H9 (cell line): ENCODE data around the gene ANO2. TPM values are rescaled to one million over a fixed set of nuclear protein-coding genes. Genes with fewer than 3 reads are reported as not detected.

Source experiments
- DNase-seq: peaks from one replicate; pipeline ENCODE4 v3.0.0-alpha.2; 2017
- H2AFZ ChIP-seq: one replicate; pipeline ENCODE4 v1.6.1; 2013; ENCODE audit warnings: mild to moderate bottlenecking, low read length, control low read depth, moderate library complexity
- H2AK5ac ChIP-seq: 2 replicates; pipeline ENCODE4 v1.6.1; 2013; ENCODE audit warnings: low read length, control low read depth, mixed read lengths; ENCODE audit not compliant: insufficient read length
- H2BK120ac ChIP-seq: one replicate; pipeline ENCODE4 v1.6.1; 2013; ENCODE audit warnings: low read depth, mild to moderate bottlenecking, low read length, control low read depth, inconsistent platforms; ENCODE audit not compliant: poor library complexity, severe bottlenecking
- H2BK12ac ChIP-seq: 2 replicates; pipeline ENCODE4 v1.6.1; 2013; ENCODE audit warnings: low read length, control low read depth, mixed read lengths, low read depth; ENCODE audit not compliant: insufficient read length
- H2BK15ac ChIP-seq: 2 replicates; pipeline ENCODE4 v1.6.1; 2013; ENCODE audit warnings: low read depth, low read length, control low read depth
- H2BK20ac ChIP-seq: one replicate; pipeline ENCODE4 v1.6.1; 2013; ENCODE audit warnings: low read depth, mild to moderate bottlenecking, low read length, control low read depth, inconsistent platforms; ENCODE audit not compliant: poor library complexity, severe bottlenecking
- H2BK5ac ChIP-seq: 2 replicates; pipeline ENCODE4 v1.6.1; 2013; ENCODE audit warnings: low read length, control low read depth, mixed read lengths; ENCODE audit not compliant: insufficient read length
- H3K14ac ChIP-seq: 2 replicates; pipeline ENCODE4 v1.6.1; 2013; ENCODE audit warnings: low read length, control low read depth; ENCODE audit not compliant: insufficient read depth
- H3K18ac ChIP-seq: 2 replicates; pipeline ENCODE4 v1.6.1; 2013; ENCODE audit warnings: low read depth, mild to moderate bottlenecking, mixed read lengths, low read length, control low read depth; ENCODE audit not compliant: insufficient read length
- H3K23ac ChIP-seq: 2 replicates; pipeline ENCODE4 v1.6.1; 2013; ENCODE audit warnings: low read length, control low read depth, mixed read lengths, low read depth; ENCODE audit not compliant: insufficient read length
- H3K23me2 ChIP-seq: 2 replicates; pipeline ENCODE4 v1.6.1; 2013; ENCODE audit warnings: low read depth, mild to moderate bottlenecking, mixed read lengths, low read length, control low read depth; ENCODE audit not compliant: insufficient read length, poor library complexity, severe bottlenecking
- H3K27ac ChIP-seq: 2 replicates; pipeline ENCODE4 v1.5.1; 2013; ENCODE audit warnings: low read length, control low read depth, mixed read lengths, low read depth; ENCODE audit not compliant: insufficient read length
- H3K27me3 ChIP-seq: 2 replicates; pipeline ENCODE4 v1.6.1; 2013; ENCODE audit warnings: low read length, control low read depth, inconsistent platforms; ENCODE audit not compliant: insufficient read depth
- H3K4ac ChIP-seq: 2 replicates; pipeline ENCODE4 v1.6.1; 2013; ENCODE audit warnings: low read depth, mild to moderate bottlenecking, control low read depth, inconsistent platforms, low read length, moderate library complexity
- H3K4me1 ChIP-seq: 2 replicates; pipeline ENCODE4 v1.6.1; 2013; ENCODE audit warnings: low read length, control low read depth, inconsistent platforms; ENCODE audit not compliant: insufficient read depth
- H3K4me2 ChIP-seq: 2 replicates; pipeline ENCODE4 v1.6.1; 2013; ENCODE audit warnings: low read length, control low read depth, mixed read lengths; ENCODE audit not compliant: insufficient read length, insufficient read depth
- H3K56ac ChIP-seq: 2 replicates; pipeline ENCODE4 v1.6.1; 2013; ENCODE audit warnings: low read depth, mild to moderate bottlenecking, mixed read lengths, low read length, control low read depth; ENCODE audit not compliant: insufficient read length
- H3K79me1 ChIP-seq: 2 replicates; pipeline ENCODE4 v1.6.1; 2013; ENCODE audit warnings: low read depth, mild to moderate bottlenecking, moderate library complexity, low read length, control low read depth, inconsistent platforms; ENCODE audit not compliant: insufficient read depth, poor library complexity, severe bottlenecking
- H3K79me2 ChIP-seq: 2 replicates; pipeline ENCODE4 v1.6.1; 2013; ENCODE audit warnings: low read length, control low read depth, inconsistent platforms; ENCODE audit not compliant: insufficient read depth
- H3K9ac ChIP-seq: 2 replicates; pipeline ENCODE4 v1.6.1; 2013; ENCODE audit warnings: low read length, control low read depth, mixed read lengths; ENCODE audit not compliant: insufficient read length; ENCODE audit errors: extremely low read depth
- H3K9me3 ChIP-seq: one replicate; pipeline ENCODE4 v1.6.1; 2013; ENCODE audit warnings: low read depth, low read length, inconsistent platforms; ENCODE audit not compliant: control insufficient read depth
- H3T11ph ChIP-seq: one replicate; pipeline ENCODE4 v1.6.1; 2013; ENCODE audit warnings: mild to moderate bottlenecking, low read length, control low read depth, inconsistent platforms
- H4K20me1 ChIP-seq: one replicate; pipeline ENCODE4 v1.6.1; 2013; ENCODE audit not compliant: control insufficient read depth, insufficient read length, insufficient read depth
- H4K5ac ChIP-seq: 2 replicates; pipeline ENCODE4 v1.6.1; 2013; ENCODE audit warnings: low read depth, mild to moderate bottlenecking, mixed read lengths, low read length, control low read depth; ENCODE audit not compliant: insufficient read length
- H4K8ac ChIP-seq: replicated peaks from 2 replicates; pipeline ENCODE4 v1.6.1; 2013; ENCODE audit warnings: low read length, control low read depth, mixed read lengths, low read depth; ENCODE audit not compliant: insufficient read length
- H4K91ac ChIP-seq: 2 replicates; pipeline ENCODE4 v1.6.1; 2013; ENCODE audit warnings: low read depth, mild to moderate bottlenecking, moderate library complexity, mixed read lengths, low read length, control low read depth; ENCODE audit not compliant: insufficient read length
- H3K27ac Mint-ChIP-seq, 3 experiments: 2 replicates in 2 of 3; 3 replicates in 1 of 3; pipeline ENCODE4 v1.8.0; 2020 to 2021; ENCODE audit warnings: mixed read lengths in 3 of 3, mild to moderate bottlenecking in 1 of 3, moderate library complexity in 1 of 3
- H3K27me3 Mint-ChIP-seq: 2 replicates; pipeline ENCODE4 v1.8.0; 2021; ENCODE audit warnings: low read depth, mild to moderate bottlenecking, moderate library complexity, mixed read lengths
- H3K36me3 Mint-ChIP-seq, 3 experiments: 2 replicates in 2 of 3; 3 replicates in 1 of 3; pipeline ENCODE4 v1.8.0; 2020 to 2021; ENCODE audit warnings: low read depth in 3 of 3, mixed read lengths in 3 of 3; ENCODE audit not compliant: insufficient read depth in 1 of 3
- H3K4me1 Mint-ChIP-seq, 2 experiments: 2 replicates each; pipeline ENCODE4 v1.8.0; 2020; ENCODE audit warnings: mixed read lengths in 2 of 2
- H3K4me3 Mint-ChIP-seq, 2 experiments: 2 replicates in 1 of 2; 3 replicates in 1 of 2; pipeline ENCODE4 v1.8.0; 2020 to 2021; ENCODE audit warnings: mild to moderate bottlenecking in 2 of 2, mixed read lengths in 2 of 2, moderate library complexity in 1 of 2
- H3K9me3 Mint-ChIP-seq, 2 experiments: 2 replicates in 1 of 2; 3 replicates in 1 of 2; pipeline ENCODE4 v1.8.0; 2020; ENCODE audit warnings: mild to moderate bottlenecking in 2 of 2, mixed read lengths in 2 of 2, moderate library complexity in 1 of 2
- CTCF ChIP-seq: fragments of 200-600 bp; sonication (generic); conservative IDR thresholded peaks from 3 replicates; pipeline ENCODE4 v1.8.0; 2021; ENCODE audit warnings: antibody characterized with exemption, mild to moderate bottlenecking
- WGBS: extraction: QIAGEN DNeasy Blood & Tissue Kit; methylation state at CpG from one replicate; pipeline ENCODE4 v1.1.7; 2013; ENCODE audit warnings: missing lambda C conversion rate, low lambda C conversion rate, mixed read lengths; ENCODE audit not compliant: insufficient read length; ENCODE audit errors: extremely low coverage; 5-methylcytosine and 5-hydroxymethylcytosine counted together
- total RNA-seq: library from RNA; stranded (reverse); gene quantifications from 2 replicates; pipeline ENCODE4 v1.2.1, GENCODE V29; 2021

ANO2 gene
- total RNA-seq, 1 experiment from 2014 or later: 3.8 TPM

- H3K27me3 Mint-ChIP-seq: peaks cover 4% of the 10 kb centered on the region
- H3K79me1 ChIP-seq: no peaks in the 10 kb centered on the region
Measured at GRCh38 chr12:5637698-5638097, 307.4 kb downstream of the ANO2 start.

More at GRCh38 chr12:5637698-5638097, 307.4 kb downstream of the ANO2 start:
- H2AK5ac ChIP-seq: no peak overlapping the region
- no peak overlapping the region for H3K4me3 Mint-ChIP-seq
- H3K9ac ChIP-seq: no peak overlapping the region
- WGBS: no CpG with 5 or more reads among the region's 4 CpGs
- H3K27me3 ChIP-seq: no peaks in the 10 kb centered on the region
- no peak overlapping the region for H4K5ac ChIP-seq
- H3K9me3 ChIP-seq: no peaks in the 10 kb centered on the region
- H3K56ac ChIP-seq: no peak overlapping the region
- no peak overlapping the region for H3K23ac ChIP-seq
- H3K18ac ChIP-seq: no peak overlapping the region
- H3K79me2 ChIP-seq: no peaks in the 10 kb centered on the region
- H3K27ac Mint-ChIP-seq: no peak overlapping the region
- no peak overlapping the region for H2BK15ac ChIP-seq
- no peaks in the 10 kb centered on the region for H3K23me2 ChIP-seq
- no peak for TF ChIP-seq CTCF
- no peak for DNase-seq
- H3K4me1 Mint-ChIP-seq: peaks cover 7 to 14% of the 10 kb centered on the region in 2 experiments
- H2BK120ac ChIP-seq: no peak overlapping the region
- H2BK20ac ChIP-seq: no peak overlapping the region
- no peak overlapping the region for H3T11ph ChIP-seq
- H3K9me3 Mint-ChIP-seq: no peaks in the 10 kb centered on the region
- no peak overlapping the region for H3K4ac ChIP-seq
- H3K4me2 ChIP-seq: no peak overlapping the region
- no peak overlapping the region for H3K14ac ChIP-seq
- H3K36me3 Mint-ChIP-seq: no peaks in the 10 kb centered on the region; a peak in 1 of 7 replicates
- no peak overlapping the region for H4K91ac ChIP-seq
- H3K4me1 ChIP-seq: no peaks in the 10 kb centered on the region
- H4K20me1 ChIP-seq: no peaks in the 10 kb centered on the region
- no peak overlapping the region for H2AFZ ChIP-seq
- H2BK12ac ChIP-seq: no peak overlapping the region
- no peak overlapping the region for H4K8ac ChIP-seq
- no peak overlapping the region for H3K27ac ChIP-seq
- H2BK5ac ChIP-seq: no peak overlapping the region
